Measurements from ENCODE around the gene PRM1. TPM values are rescaled to one million over a fixed set of nuclear protein-coding genes. Genes with fewer than 3 reads are reported as not detected.
A peak's percentile ranks its signal among the peaks of the same experiment; 100 is the strongest.

Gene PRM1
- total RNA-seq, 1 donor from 2014 or later, result not detected

DNA sequence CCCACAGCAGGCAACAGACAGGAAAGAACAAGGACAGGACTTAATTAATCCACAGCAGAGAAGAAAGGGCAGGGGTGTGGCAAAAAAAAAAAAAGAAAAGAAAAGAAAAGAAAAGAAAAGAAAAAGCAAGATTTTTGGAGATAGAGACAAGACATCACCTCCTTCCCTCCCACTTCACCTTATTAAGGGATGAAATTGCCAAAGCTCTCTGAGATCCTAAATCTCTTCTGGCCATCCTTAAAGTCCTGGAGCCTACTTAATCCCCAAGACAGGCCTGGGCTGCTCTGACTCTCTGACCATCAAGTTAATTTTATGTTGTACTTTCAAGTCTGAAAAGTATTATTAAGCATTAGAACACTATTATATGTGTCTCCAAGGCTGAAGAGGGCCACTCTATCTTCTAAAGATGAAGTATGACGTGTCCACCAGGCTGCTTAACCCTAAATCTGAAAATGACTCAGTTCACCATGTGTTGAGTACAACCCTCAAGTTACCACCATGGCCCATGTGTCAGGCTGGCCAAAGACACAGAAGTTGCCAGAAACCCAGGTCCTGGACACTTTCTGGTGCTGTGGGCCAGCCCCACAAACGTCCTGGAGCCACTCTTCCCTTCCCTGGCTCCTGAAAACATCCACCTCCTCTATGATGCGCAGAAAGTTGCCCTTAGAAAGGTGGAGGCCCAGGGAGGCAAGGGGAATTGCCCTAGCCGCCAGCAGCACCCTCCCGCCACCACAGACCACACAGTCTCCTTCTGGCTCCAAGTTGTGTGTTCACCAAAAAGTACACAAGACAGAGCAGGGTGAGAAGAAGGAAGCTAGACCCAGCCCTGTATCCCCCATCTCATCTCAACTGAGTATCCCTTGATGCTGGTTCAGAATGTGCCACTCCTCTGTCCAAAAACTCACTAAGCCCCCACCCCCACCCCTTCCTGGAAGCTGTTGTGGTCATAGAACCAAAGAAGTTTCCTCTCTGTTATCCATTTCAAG lies 27.8 kb downstream of the PRM1 start:
- ATAC-seq, result no peak

GRCh38 chr16:11252482-11252931 lies 28.6 kb downstream of the PRM1 start:
- no peak for ATAC-seq

GRCh38 chr16:11251525-11252481 lies 29.3 kb downstream of the PRM1 start:
- ATAC-seq, result no peak

GRCh38 chr16:11250786-11251524 lies 30.2 kb downstream of the PRM1 start:
- no peak for ATAC-seq

- ATAC-seq, result no peak
Measured at GRCh38 chr16:11250091-11250785, 30.9 kb downstream of the PRM1 start.

GRCh38 chr16:11249233-11250061 lies 31.7 kb downstream of the PRM1 start:
- ATAC-seq, result no peak

GRCh38 chr16:11248133-11248532 lies 33.0 kb downstream of the PRM1 start:
- ATAC-seq, result peak; percentile 91

- no peak for ATAC-seq
Measured at GRCh38 chr16:11245988-11246387, 35.1 kb downstream of the PRM1 start.

GRCh38 chr16:11245222-11245737 lies 35.9 kb downstream of the PRM1 start:
- no peak for ATAC-seq

GRCh38 chr16:11242658-11243057 lies 38.5 kb downstream of the PRM1 start:
- ATAC-seq, result no peak

GRCh38 chr16:11241480-11242204 lies 39.5 kb downstream of the PRM1 start:
- ATAC-seq, result no peak

DNA sequence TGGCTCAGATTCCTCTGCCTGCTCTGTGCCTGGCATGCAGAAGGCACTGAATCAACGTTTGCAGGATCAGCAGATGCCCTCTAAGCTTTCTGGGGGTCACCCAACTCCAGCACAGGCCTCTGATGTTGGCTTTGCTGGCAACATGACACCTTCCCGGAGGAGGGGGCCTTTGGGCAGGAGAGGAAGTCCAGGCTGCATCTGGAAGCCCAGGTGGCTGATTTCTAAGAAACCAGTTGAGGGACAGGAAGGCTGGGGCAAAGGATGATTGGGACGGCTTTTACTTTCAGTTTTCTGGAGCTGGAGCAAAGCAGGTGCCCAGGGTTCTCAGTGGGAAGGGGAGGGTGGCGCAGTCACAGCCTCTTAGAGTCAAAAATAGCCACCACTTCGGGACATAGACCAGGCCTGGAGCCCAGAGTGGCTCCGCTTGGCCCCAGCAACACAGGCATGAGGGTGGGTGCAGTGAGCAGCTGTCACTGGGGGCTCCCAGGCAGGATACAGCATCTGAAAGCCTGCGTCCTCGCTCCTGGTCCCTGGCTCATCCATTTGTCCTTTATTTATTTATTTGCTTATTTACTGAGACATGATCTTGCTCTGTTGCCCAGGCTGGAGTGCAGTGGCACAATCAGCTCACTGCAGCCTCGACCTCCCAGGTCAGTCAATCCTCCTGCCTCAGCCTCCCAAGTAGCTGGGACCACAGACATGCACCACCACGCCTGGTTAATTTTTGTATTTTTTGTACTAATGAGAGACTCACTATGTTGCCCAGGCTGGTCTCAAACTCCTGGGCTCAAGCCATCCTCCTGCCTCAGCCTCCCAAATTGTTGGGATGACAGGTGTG lies 40.3 kb downstream of the PRM1 start:
- no peak for ATAC-seq

DNA sequence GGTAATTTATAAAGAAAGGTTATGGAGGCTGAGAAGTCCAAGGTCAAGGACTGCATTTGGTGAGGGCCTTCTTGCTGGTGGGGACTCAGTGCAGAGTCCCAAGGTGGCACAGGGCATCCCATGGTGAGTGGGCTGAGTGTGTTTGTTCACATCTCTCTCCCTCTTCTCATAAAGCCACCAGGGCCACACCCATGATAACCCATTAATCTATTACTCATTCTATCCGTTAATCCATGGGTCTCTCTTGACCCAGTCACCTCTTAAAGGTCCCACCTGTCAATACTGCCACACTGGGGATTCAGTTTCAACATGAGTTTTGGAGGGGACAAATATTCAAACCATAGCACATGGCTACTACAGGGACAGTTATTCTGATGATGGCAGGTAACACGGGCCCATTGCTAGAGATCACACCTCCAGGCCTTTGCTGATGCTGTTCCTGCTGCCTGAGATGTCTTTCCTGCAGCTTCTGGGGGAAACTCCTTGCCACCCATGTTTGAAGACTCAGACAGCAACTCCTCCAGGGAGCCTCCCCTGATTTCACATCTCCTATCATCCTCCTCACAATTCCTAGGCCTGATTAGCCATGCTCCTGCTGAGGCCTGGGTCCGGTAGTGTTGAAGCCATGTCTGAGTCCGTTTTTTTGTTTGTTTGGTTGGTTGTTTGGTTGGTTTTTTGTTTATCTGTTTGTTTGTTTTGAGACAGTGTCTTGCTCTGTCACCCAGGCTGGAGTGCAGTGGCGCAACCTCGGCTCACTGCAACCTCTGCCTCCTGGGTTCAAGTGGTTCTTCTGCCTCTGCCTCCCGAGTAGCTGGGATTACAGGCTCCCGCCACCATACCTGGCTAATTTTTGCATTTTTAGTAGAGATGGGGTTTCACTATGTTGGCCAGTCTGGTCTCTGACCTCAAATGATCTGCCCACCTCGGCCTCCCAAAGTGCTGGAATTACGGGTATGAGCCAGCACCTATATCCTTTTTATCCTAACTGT lies 41.2 kb downstream of the PRM1 start:
- no peak for ATAC-seq

- ATAC-seq, result no peak
Measured at GRCh38 chr16:11238272-11239202, 42.6 kb downstream of the PRM1 start.

- ATAC-seq, result peak; percentile 6
Measured at GRCh38 chr16:11236461-11237254, 44.5 kb downstream of the PRM1 start.

DNA sequence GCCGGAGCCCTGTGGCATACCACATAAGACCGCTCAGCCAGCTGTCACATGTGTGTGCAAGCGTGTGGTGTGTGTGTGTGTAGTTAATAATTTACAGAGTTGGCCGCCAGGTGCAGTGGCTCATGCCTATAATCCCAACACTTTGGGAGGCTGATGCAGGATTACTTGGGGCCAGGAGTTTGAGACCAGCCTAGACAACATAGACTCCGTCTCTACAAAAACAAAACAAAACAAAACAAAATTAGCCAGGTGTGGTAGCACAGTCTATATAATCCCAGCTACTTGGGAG lies 45.5 kb downstream of the PRM1 start:
- ATAC-seq, result no peak

All from esophagus mucosa (tissue), 1 donor.